Suprapubic skin (tissue), 3 donors: ENCODE results near the gene CARD8.

Experiments used
- POLR2A ChIP-seq, 2 donors: fragments of 450-650 bp; IDR thresholded peaks; one replicate each; pipeline ENCODE4 v1.6.1; 2017; ENCODE audit warnings: antibody characterized with exemption in 2 of 2, mild to moderate bottlenecking in 2 of 2, moderate library complexity in 2 of 2
- TF ChIP-seq, protein P1 (sequence below), 2 donors: fragments of 200-600 bp in 1 of 2; fragments of 450-650 bp in 1 of 2; sonication (generic) in 1 of 2; IDR thresholded peaks; one replicate each; pipeline ENCODE4 v1.5.1; 2016 to 2019; ENCODE audit warnings: antibody characterized with exemption in 2 of 2, mild to moderate bottlenecking in 1 of 2, moderate library complexity in 1 of 2

DNA sequence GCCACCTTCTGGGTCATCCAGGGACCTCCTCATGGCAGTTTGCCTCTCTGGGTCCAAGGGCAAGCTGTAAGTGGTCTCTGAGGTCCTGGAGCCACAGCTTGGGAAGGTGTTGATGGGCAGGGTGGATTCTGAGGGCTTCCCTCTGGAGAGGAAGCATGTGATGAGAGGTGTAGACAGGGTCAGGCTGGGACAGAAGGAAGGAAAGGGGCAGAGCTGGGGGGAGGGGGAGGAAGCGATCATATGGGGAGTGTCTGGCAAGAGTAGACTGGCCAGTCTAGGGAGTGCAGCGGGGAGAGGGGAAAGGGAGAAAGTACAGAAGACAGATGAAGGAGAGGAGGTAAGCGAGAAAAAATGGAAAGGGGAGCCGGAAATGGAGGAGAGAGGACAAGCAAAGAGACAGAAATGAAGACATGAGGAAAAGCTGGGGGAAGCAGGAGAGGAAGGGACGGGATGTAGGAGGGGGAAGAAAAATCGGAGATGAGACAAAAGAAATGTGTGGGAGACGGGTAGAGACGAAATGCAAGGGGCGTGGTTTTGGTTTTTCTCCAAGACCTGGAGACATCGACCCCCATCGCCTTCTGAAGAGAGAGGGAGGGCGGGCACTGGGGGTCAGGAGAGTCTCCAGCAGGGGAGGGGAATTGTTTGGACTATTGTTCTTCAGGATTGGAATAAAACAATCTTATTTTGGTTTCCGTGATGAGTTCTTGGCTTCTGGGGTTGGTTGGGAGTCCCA lies 58.6 kb downstream of the CARD8 start:
- TF ChIP-seq POLR2A (IDR thresholded peaks at IDR 0.05) = no peak
- TF ChIP-seq, protein P1, sequence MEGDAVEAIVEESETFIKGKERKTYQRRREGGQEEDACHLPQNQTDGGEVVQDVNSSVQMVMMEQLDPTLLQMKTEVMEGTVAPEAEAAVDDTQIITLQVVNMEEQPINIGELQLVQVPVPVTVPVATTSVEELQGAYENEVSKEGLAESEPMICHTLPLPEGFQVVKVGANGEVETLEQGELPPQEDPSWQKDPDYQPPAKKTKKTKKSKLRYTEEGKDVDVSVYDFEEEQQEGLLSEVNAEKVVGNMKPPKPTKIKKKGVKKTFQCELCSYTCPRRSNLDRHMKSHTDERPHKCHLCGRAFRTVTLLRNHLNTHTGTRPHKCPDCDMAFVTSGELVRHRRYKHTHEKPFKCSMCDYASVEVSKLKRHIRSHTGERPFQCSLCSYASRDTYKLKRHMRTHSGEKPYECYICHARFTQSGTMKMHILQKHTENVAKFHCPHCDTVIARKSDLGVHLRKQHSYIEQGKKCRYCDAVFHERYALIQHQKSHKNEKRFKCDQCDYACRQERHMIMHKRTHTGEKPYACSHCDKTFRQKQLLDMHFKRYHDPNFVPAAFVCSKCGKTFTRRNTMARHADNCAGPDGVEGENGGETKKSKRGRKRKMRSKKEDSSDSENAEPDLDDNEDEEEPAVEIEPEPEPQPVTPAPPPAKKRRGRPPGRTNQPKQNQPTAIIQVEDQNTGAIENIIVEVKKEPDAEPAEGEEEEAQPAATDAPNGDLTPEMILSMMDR (IDR thresholded peaks at IDR 0.05) = no peak
